Neural crest cell (in vitro differentiated cells): Measurements from ENCODE around the gene NEK6. TPM values are rescaled to one million over a fixed set of nuclear protein-coding genes. Genes with fewer than 3 reads are reported as not detected.

Experiments
- DNase-seq: peaks from one replicate; pipeline ENCODE4 v3.0.0; 2021; ENCODE audit warnings: low read depth, mixed read lengths, low spot score
- H3K27ac Mint-ChIP-seq: one replicate; pipeline ENCODE4 v1.8.0; 2021; ENCODE audit warnings: mild to moderate bottlenecking, mixed read lengths; ENCODE audit not compliant: unreplicated experiment
- H3K27me3 Mint-ChIP-seq: 2 replicates; pipeline ENCODE4 v1.8.0; 2021; ENCODE audit warnings: low read depth, mild to moderate bottlenecking, mixed read lengths
- H3K36me3 Mint-ChIP-seq: 2 replicates; pipeline ENCODE4 v1.8.0; 2021; ENCODE audit warnings: low read depth, mild to moderate bottlenecking, mixed read lengths
- H3K4me1 Mint-ChIP-seq: 2 replicates; pipeline ENCODE4 v1.8.0; 2021; ENCODE audit warnings: mixed read lengths
- H3K4me3 Mint-ChIP-seq: one replicate; pipeline ENCODE4 v1.8.0; 2021; ENCODE audit warnings: mild to moderate bottlenecking, mixed read lengths
- H3K9me3 Mint-ChIP-seq: 2 replicates; pipeline ENCODE4 v1.8.0; 2021; ENCODE audit warnings: mixed read lengths
- CTCF ChIP-seq: fragments of 200-600 bp; sonication (generic); conservative IDR thresholded peaks from 2 replicates; pipeline ENCODE4 v1.5.0; 2021; ENCODE audit warnings: antibody characterized with exemption, mild to moderate bottlenecking
- long read RNA-seq: library from polyadenylated mRNA; unstranded; transcript quantifications from one replicate; pipeline ENCODE4 v2.0.0, GENCODE V29; 2020
- total RNA-seq: library from RNA; stranded (reverse); gene quantifications from 2 replicates; pipeline ENCODE4 v1.2.1, GENCODE V29; 2021

NEK6 gene
- total RNA-seq, result 31.7 and 31.9 TPM in 2 replicates
- long read RNA-seq, transcript NEK6-201 (10 exons, 3,447 nt), result major isoform, 15 of 21 reads
- long read RNA-seq, partial matches to known transcripts, result 3 of 21 reads
- long read RNA-seq, other reads (novel, unspliced or antisense), result 3 of 21 reads

GRCh38 chr9:124257844-124258606 is at the start of gene NEK6:
TSS of gene NEK6 (plus strand) at chr9:124257949. CDS start at chr9:124301965, 44,016 bp downstream.
- Mint-ChIP-seq H3K9me3 (no peaks in the 10 kb centered on the region), H3K27ac (peak within 1 kb of the TSS; percentile 96), H3K36me3 (peaks cover 2% of the 10 kb centered on the region), H3K4me3 (peak within 1 kb of the TSS; percentile 97), H3K27me3 (no peaks in the 10 kb centered on the region), H3K4me1 (peaks cover 65% of the 10 kb centered on the region)
- TF ChIP-seq CTCF, result no peak
- no peak for DNase-seq

GRCh38 chr9:124208571-124208970 is 49.2 kb upstream of the NEK6 start:
- Mint-ChIP-seq H3K36me3 (no peaks in the 10 kb centered on the region), H3K4me3 (no peak overlapping the region), H3K27ac (no peak overlapping the region), H3K27me3 (peaks cover 2% of the 10 kb centered on the region), H3K4me1 (peaks cover 6% of the 10 kb centered on the region), H3K9me3 (peaks cover 7% of the 10 kb centered on the region)
- no peak for TF ChIP-seq CTCF
- no peak for DNase-seq

GRCh38 chr9:124209279-124209678 is 48.5 kb upstream of the NEK6 start:
- DNase-seq, result no peak
- Mint-ChIP-seq H3K36me3 (no peaks in the 10 kb centered on the region), H3K4me1 (peaks cover 6% of the 10 kb centered on the region), H3K27ac (no peak overlapping the region), H3K9me3 (peaks cover 7% of the 10 kb centered on the region), H3K27me3 (peaks cover 2% of the 10 kb centered on the region), H3K4me3 (no peak overlapping the region)
- TF ChIP-seq CTCF, result no peak

- no peak overlapping the region for H3K4me3 Mint-ChIP-seq
- H3K27ac Mint-ChIP-seq, result no peak overlapping the region
- no peak for TF ChIP-seq CTCF
- DNase-seq, result no peak
- peaks cover 2% of the 10 kb centered on the region for H3K27me3 Mint-ChIP-seq
- no peaks in the 10 kb centered on the region for H3K36me3 Mint-ChIP-seq
- H3K4me1 Mint-ChIP-seq, result peaks cover 6% of the 10 kb centered on the region
- H3K9me3 Mint-ChIP-seq, result peaks cover 7% of the 10 kb centered on the region
These were observed 48.0 kb upstream of the NEK6 start for GRCh38 chr9:124209774-124210173.

- H3K27me3 Mint-ChIP-seq, result peaks cover 2% of the 10 kb centered on the region
These were observed 47.1 kb upstream of the NEK6 start for GRCh38 chr9:124210697-124211096.

More at GRCh38 chr9:124210697-124211096, 47.1 kb upstream of the NEK6 start:
- no peak for DNase-seq
- Mint-ChIP-seq H3K36me3 (no peaks in the 10 kb centered on the region), H3K4me1 (peaks cover 6% of the 10 kb centered on the region), H3K27ac (no peak overlapping the region), H3K9me3 (peaks cover 7% of the 10 kb centered on the region), H3K4me3 (no peak overlapping the region)
- no peak for TF ChIP-seq CTCF
